ENCODE data around the gene ZPR1.
A peak's percentile ranks its signal among the peaks of the same experiment; 100 is the strongest.
"Not testable (repeated sequence)": the region's sequence is repeated elsewhere in the genome, so short reads cannot be mapped to it uniquely, and the experiment has no call there.

The ZPR1 gene

DNA sequence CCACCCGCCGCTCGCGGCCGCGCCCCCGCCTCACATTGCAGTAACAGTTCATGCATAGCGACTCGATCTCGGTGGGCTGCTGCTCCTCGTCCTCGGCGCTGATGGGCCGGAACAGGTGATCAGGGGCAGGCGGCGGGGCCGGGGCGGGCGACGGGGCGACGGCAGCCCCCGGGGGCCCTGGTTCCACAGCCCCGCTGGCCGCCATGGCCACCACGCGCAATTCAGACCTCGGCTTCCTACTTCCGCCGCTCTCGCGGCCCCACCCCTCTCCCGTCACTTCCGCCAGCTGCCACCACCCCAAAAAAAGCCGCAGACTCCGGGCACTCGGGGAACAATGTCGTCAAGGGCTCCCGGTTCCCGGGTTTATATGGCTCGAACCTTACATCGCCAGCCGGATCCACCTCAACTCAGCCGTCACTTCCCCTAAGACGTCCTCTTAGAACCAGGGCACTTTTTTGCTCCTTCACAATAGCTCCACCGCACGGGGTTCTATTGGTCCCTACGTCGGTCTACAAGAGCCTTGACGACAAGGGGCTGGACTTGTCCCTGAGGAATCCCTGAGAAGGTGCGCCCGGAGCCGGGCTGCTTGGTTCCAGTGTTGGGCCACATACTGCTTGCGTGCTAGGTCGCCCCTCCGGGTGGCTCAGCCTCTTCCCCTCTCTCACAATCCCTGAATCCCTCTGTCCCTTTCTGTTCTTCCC is at the start of gene ZPR1:
Gene ZPR1 (minus strand): TSS at position 238 of the 701 bp plus-strand sequence. CDS start 33 bp downstream, at position 205.
- peak; percentile 94 for DNase-seq (ENCODE audit: low spot score)

DNA sequence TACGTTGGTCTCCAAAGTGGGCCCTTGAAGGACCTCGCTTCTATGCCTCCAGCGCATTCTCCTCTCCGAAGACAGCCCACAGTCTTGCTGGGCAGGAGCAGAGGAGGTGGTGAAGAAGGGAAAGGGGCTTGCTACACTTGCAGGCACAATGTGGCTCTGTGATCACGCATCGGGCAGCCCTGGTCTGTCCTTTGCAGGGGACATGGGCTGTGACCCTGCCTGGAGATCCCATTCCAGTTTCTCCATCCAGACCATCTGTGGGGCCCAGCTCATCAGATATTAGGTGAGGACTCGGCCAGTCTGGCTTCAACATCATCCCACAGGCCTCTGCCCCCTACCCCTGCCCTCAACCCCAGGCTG is 48.8 kb upstream of the ZPR1 start:
- DNase-seq (ENCODE audit: low spot score), result no peak

- peak; percentile 84 for DNase-seq (ENCODE audit: low spot score)
These were observed 48.2 kb upstream of the ZPR1 start for GRCh38 chr11:116835791-116836631.

DNA sequence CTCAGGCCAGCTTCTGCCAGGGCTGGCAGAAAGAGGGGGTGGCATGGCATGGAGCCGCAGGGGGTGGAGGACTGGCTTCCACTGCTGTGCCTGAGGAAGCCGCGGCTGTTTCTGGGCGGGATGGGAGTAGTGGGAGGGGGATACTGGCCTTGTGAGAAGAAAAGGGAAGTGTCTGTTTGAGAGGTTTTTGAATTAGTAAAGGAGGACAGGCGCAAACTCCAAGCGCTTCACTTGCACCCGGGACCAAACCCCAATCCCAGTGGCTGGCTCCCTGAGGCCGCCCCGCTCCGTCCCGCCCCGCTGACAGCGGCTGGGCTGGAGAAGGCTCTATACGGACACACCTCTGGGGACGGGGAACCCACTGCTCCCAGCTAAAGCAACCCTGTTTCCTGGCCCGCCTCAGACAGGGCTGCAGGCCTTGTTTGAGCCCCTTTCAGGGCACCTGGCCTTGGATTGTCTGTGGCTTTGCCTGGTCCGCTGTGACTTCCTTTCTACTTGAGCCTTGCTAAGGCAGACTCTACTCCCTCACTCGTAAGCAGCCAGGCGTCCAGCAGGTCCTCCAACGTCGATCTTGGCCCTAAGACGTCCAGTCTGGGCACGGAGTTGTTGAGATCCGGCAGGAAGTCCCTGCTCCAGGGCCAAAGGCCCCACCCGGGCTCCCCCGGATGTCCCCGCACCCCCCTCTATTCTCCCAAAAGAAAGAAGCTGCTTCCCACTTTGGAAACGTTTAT is 47.4 kb upstream of the ZPR1 start:
- DNase-seq (ENCODE audit: low spot score), result no peak

DNA sequence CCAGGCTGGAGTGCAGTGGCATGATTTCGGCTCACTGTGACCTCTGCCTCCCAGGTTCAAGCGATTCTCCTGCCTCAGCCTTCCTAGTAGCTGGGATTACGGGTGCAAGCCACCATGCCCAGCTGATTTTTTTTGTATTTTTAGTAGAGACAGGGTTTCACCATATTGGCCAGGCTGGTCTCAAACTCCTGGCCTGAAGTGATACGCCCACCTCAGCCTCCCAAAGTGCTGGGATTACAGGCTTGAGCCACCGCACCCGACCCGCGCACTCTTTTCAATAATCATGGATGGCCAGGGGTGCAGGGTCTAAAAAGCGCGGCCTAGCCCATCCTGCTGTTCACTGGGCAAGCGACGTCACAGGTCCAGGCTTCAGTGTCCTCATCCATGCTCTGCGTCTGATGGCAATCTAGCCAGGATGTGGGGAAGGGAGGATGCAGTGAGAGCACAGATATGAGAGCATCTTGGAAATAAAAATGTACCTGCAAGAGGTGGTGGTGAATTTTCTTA is 46.8 kb upstream of the ZPR1 start:
- DNase-seq (ENCODE audit: low spot score), result not testable (repeated sequence)

DNA sequence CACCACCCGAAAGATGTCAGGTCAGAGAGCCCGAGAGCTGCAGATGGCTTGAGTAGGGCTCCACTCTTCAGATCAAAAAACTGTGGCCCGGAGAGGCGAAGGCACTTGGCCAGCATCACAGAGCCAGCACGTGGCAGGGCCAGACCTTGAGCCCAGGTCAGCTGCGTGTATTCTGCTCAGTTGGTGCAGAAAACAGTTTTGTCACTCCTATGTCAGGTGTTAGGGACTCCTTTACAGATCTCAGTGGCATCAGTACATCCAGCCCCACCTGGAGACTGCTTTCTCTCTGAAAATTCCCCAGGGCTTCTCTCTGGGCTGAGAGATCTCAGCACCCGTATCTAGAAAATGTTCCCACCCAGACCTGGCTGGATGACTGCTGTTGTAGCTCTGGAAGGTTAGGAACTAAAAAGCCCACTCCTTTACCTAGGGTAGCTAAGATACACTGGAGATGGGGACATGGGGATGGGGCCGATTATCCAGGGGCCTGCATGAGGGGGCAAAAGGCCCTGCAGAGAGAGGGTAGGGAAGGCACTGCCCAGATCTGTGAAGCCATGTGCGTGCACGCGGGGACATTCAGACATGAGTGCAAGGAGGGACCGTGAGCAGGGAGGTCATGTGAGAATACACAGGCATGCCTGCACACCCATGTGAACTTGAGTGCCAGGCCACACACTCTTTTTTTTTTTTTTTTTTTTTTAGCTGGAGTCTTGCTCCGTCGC is 46.2 kb upstream of the ZPR1 start:
- DNase-seq (ENCODE audit: low spot score), result no peak

- no peak for DNase-seq (ENCODE audit: low spot score)
These were observed 45.6 kb upstream of the ZPR1 start for GRCh38 chr11:116833491-116833815.

DNA sequence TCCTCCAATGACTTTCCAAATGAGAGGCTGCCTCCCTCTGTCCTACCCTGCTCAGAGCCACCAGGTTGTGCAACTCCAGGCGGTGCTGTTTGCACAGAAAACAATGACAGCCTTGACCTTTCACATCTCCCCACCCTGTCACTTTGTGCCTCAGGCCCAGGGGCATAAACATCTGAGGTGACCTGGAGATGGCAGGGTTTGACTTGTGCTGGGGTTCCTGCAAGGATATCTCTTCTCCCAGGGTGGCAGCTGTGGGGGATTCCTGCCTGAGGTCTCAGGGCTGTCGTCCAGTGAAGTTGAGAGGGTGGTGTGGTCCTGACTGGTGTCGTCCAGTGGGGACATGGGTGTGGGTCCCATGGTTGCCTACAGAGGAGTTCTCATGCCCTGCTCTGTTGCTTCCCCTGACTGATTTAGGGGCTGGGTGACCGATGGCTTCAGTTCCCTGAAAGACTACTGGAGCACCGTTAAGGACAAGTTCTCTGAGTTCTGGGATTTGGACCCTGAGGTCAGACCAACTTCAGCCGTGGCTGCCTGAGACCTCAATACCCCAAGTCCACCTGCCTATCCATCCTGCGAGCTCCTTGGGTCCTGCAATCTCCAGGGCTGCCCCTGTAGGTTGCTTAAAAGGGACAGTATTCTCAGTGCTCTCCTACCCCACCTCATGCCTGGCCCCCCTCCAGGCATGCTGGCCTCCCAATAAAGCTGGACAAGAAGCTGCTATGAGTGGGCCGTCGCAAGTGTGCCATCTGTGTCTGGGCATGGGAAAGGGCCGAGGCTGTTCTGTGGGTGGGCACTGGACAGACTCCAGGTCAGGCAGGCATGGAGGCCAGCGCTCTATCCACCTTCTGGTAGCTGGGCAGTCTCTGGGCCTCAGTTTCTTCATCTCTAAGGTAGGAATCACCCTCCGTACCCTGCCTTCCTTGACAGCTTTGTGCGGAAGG is 44.8 kb upstream of the ZPR1 start:
- no peak for DNase-seq (ENCODE audit: low spot score)

GRCh38 chr11:116831790-116832349 is 44.0 kb upstream of the ZPR1 start:
- DNase-seq (ENCODE audit: low spot score), result no peak

GRCh38 chr11:116830184-116830912 is 42.5 kb upstream of the ZPR1 start:
- DNase-seq (ENCODE audit: low spot score), result no peak

- peak; percentile 13 for DNase-seq (ENCODE audit: low spot score)
These were observed 41.8 kb upstream of the ZPR1 start, which contains the start of gene APOC3 for GRCh38 chr11:116829525-116830183. Gene APOC3 (plus strand): TSS chr11:116829907. CDS start chr11:116830583, 676 bp downstream.

DNA sequence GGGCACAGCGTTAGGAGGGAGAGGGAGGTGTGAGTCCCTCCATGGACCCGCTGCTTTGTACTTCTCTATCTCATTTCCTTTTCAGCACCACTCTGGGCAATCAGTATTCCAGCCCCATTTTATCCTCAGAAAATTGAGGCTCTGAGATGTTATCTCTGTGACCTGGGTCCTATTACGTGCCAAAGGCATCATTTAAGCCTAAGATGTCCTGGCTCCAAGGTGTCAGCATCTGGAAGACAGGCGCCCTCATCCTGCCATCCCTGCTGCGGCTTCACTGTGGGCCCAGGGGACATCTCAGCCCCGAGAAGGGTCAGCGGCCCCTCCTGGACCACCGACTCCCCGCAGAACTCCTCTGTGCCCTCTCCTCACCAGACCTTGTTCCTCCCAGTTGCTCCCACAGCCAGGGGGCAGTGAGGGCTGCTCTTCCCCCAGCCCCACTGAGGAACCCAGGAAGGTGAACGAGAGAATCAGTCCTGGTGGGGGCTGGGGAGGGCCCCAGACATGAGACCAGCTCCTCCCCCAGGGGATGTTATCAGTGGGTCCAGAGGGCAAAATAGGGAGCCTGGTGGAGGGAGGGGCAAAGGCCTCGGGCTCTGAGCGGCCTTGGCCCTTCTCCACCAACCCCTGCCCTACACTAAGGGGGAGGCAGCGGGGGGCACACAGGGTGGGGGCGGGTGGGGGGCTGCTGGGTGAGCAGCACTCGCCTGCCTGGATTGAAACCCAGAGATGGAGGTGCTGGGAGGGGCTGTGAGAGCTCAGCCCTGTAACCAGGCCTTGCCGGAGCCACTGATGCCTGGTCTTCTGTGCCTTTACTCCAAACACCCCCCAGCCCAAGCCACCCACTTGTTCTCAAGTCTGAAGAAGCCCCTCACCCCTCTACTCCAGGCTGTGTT is 41.1 kb upstream of the ZPR1 start:
- no peak for DNase-seq (ENCODE audit: low spot score)

DNA sequence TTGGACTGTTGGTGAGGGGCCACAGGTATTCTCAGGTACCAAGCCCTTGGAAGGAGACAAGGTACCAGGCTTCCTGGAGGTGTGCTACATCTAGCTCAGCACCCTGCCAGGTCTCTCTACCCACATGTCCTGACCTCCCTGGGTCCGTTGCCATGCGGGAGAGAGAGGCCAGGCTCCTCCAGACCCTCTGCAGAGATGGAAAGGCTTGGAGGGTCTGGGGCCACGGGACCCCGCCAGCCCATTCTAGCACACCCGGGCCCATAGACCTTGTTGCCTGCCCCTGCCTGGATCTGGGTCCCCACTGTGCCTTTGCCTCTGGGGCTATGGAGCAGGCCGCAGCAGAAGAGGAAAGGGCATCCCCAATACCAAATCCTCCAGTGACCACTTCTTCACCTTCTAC is 39.6 kb upstream of the ZPR1 start:
- DNase-seq (ENCODE audit: low spot score), result no peak

- DNase-seq (ENCODE audit: low spot score), result no peak
These were observed 39.1 kb upstream of the ZPR1 start for GRCh38 chr11:116826751-116827431.

GRCh38 chr11:116825854-116826750 is 38.3 kb upstream of the ZPR1 start:
- no peak for DNase-seq (ENCODE audit: low spot score)

- DNase-seq (ENCODE audit: low spot score), result no peak
These were observed 37.6 kb upstream of the ZPR1 start for GRCh38 chr11:116825434-116825833.
